Islet precursor cell (in vitro differentiated cells): Measurements from ENCODE around the gene ALK.
A peak's percentile ranks its signal among the peaks of the same experiment; 100 is the strongest.

ENCODE experiments used
- DNase-seq: peaks from one replicate; pipeline ENCODE4 v3.0.0-alpha.2; 2018

The ALK gene

DNA sequence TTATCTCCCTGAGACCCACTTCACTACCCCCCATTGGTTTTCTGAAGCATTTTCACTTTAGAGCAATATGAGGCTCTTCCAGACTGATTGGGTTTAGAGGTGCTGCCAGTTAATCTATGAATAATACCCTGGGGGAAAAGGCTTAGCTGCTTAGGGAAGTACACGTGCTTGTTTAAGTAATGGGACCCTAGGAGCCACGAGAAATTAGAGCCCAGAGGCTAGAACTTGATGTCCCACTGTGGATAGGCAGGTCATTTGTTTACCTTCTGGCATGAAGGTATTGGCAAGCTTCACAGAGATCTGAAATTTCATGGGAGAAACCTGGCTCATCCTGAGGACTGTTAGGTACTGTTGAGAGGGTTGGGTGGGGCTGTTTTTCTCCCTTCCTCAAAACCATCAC, 746.4 kb downstream of the ALK start:
- DNase-seq: no peak

DNA sequence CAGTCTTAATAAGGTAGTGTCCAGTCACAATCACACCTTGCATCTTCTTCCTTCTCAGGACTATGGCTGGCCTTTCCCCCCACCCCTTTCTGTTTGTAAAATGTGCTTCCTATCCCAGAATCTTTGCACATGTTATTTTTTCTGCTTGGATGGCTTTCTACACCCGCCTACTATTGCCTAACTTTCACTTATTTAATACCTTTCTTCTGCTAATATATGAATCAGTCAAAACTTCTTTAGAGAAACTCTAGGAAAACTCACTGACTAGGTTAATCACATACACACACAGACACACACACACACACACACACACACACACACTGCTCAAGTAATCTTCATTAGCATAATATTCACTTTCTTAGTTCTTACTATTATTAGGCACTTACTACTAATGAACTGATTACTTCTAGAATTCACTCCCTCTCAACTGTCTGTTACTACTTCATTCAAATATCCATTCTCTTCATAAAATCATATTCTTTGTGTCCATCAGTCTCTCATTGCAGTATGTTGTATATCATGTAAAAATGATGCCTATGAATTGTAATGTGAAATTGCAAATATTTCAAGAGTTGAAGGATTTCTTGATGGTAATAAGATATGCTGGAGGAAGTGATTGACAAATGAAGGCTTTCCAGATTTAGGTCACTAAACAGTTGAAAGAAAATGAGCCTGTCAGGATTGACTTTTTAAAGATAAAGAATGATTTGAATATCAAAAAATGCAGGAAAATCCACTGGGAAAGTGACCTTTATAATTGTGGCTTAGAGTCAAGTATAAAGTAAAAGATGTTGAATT, 754.9 kb downstream of the ALK start:
- DNase-seq: no peak

DNA sequence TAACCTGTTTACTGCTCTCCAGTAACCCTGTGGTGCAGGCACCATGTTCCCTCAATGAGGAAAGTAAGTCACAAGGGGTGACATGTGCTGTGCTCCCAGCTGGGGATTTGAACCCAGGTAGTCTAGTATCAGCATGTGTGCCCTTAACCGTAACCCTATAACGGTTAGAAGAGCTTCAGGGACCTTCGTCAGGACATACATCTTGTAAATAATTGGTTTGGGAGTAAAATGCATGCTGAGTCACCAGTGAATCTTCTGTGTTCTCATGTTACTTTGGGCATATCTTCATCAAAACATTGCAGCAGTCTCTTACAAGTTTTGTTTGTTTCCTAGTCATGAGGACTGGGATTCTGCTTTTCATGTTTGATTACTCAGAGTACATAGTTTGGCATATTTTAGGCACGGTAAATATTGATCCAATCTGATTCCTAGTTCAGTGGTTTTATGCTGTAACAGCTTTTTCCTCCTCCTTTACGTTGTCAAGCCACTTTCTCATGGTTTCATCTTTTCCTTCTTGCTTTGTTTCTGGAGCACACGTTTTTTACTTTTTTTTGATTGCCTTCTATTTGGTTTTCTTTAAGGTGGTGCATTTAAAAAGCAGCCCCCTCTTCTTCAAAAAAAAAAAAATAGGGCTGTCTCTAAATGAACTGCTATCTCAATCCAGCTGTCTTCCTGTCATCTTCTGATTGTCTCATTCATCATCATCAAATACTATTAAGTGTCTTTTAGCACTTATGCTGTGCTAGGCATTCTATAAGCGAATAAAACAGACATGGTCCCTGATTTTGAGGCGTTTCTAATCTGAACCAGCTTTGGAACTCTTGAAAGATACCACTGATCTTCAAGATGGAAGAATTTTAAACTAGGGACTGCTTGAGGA, 755.8 kb downstream of the ALK start:
- DNase-seq: no peak

DNA sequence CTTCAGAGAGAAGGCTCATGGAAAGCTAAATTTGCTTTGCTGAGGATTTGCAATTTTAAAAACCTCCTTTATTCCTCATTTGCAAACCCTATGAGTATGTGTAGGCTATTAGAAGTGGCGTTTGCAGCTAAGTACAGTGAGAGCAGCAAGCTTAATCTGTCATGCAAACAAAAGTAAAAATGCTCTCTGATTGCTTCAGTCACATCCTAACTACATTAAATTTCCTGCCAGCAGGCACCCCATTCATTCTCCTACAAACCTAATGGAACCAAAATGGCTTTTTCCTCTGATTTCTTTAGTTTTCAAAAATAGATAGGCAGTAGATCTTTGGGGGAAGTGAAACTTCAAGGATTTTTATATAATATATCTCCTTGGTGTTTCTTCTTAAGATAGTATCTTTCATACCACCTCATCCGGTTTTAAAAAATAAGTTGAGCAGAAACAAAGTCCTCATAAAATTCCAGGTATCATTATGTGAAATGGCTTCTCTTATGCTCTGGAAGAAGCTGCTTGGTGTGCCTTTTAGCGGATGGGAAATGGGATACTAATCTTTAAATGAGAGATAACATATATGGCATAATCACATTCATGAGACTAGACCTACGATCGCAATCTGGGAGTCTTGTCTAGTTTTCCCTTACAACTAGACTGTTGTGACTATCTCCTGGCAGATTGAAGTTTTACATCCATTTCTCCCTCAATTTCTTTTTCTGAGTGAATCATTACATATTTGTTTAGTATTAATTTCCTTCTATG, 757.1 kb downstream of the ALK start:
- DNase-seq: no peak

DNA sequence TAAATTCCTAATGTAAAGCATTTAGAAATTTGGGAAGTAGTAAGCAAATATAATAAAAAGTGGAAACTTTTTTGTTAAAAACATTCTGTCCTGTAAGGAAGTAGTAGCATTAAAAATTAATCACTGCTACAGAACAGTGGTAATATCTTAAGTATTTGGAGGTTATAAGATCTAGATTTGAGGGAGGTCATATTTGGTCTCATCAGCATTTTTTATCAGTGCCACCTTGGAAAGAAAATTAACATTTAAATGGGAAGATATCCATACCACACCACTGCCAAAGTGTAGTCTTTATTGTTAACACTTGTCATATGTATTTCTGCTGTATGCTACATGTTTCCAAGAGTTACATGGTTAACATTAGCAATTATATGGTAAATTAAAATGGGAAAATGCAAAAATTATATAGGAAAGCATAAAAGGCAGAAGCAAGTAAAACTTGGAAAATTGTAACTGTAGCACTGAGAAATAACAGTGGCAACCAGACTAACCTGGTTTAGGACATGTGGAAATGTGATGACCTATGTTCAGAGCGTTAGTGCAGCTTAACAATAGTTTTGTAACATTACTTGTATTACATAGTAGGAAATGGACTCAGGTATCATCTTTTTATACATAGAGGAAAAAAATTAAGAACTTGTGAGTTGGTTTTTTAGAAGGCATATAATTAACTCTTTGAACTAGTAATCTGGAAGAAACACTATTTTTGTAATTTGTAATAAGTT, 759.0 kb downstream of the ALK start:
- no peak for DNase-seq

DNA sequence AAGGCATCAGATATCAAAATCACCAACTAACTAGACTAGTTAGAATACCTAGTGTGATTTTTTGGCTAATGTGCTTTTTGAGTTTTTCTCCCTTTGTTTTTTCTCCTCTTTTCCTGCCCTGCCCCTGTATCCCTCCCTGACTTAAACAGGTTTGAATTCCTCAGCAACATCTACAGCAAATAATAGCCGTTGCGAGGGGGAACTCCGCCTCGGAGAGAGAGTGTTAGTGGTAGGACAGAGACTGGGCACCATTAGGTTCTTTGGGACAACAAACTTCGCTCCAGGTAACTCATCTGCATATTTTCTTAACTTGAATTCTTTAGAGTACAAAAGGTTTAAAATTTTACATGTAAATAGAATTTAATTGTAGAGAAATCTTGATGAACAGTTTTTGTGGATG, 761.2 kb downstream of the ALK start:
- DNase-seq: no peak

DNA sequence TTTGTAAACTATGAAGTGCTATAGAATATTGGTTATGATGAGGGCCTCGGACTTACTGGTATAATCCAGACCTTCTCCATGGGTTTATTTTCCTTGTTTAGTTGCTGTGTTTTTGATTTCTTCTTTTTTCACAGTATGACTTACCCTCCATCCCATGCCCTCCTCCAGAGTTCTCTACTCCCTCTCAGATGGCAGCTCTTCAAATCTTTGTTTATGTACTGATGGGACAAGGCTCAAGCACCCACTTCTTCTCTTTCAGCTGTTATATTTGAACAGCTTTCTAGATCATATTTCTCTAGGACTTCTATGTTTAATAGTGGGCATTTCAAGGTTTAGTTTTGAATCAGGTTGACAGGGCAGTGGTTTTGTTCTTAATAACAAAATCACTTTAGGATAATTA, 762.3 kb downstream of the ALK start:
- DNase-seq: no peak

DNA sequence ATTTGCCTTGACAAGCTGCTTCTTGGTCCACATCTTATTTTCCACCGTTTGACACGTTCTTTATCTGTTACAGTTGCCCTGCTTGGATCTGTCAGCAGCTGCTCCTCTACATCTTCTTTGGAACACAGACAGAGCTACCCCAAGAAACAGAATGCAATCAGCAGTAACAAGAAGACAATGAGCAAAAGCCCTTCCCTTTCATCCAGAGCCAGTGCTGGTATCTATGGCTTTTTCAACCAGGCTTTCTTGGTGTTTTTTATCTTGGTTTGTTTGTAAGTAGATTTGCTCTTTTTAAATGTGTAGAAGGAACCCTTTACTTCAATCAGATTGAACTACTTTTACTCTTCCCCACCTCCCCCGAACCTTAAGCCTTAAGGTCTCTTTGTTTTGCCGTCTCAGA, 764.3 kb downstream of the ALK start:
- DNase-seq: no peak

DNA sequence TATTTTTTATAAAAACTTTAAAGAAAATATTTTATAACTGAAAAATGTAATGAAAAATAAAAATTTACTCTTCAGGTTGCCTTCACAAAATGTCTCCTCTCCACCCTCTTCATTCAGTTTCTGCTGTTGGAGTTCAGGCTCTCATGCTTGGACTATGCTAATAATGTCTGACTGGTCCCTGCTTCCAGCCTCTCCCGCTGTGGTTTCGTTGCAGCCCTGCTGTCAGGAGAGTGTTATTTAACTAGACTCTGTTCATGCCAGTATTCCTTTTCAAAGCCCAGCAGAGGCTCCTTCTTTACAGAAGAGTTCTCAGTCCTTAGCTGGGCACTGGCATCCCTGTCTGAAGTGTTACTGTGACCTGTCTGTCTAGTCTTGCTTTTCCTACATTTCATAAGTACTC, 765.8 kb downstream of the ALK start:
- peak; percentile 55 for DNase-seq

DNA sequence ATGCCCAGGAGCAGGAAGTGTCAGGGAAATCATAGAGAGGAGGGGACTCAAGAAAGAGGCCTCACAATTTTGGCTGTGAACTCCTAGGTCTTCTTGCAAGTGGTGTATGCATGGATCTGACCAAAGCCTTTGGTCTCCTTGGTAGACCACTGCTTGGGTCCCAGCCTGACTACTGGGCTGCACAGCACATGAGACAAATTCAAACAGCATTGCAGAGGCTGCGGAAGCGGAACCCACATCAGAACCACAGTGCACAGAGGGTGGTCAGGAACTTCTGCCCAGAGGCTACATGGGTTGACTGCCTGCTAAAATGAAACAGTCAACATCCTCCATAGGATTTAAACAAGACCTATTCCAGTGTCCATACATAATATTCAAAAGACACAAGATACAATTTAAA, 766.8 kb downstream of the ALK start:
- no peak for DNase-seq

DNA sequence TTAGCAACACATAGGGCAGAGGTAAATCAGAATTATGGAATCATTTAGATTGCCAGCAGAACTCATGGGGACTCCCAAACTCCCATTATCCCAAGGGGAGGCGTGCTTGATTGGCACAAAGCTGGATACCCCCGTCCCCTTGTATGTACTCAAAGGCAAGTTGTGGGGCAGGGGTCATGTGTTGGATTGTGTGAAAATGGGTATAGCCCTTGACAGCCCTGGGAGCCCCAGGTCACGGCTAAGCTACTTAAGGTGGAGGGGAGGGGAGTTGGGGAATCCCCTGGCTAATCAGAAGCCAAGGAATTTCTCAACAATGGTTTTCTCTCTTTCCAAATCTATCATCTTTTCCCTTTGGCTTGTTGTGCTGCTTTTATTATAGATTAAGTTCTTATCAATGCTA, 773.4 kb downstream of the ALK start:
- no peak for DNase-seq

DNA sequence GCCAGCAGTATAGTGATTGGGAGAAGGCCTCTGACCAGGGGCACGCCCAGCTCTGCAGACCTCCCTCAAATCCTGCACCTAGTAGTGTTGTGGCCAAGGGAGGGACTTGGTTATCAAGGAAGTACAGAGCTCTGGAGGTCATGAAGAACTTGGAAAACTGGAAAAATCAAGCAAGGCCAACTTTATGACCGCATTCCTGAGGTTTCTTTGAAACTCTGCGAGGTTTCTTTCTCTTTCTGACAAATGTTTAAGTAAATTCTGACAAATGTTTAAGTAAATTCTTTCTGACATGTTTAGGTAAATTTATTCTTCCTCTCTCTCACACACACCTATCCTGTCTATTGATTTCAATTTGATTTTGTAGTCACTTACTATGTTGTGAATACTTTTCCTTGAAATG, 775.2 kb downstream of the ALK start:
- DNase-seq: no peak

DNA sequence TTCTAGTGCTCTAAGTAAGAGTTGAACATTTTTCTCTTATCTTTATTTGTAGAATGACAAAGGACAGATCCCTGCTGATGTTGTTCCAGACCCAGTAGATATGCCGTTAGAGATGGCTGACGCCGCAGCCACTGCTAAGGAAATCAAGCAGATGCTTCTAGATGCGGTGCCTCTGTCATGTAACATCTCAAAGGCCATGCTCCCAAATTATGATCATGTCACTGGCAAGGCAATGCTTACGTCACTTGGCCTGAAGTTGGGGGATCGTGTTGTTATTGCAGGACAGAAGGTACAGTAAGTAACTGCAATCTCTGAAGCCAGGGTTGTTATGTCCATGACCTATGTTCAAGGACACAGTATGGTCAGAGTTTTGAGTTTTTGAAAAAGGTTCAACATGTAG, 777.7 kb downstream of the ALK start:
- no peak for DNase-seq
